Thyroid gland (tissue), 4 donors: ENCODE results near the gene NDUFA3. TPM values are rescaled to one million over a fixed set of nuclear protein-coding genes. Genes with fewer than 3 reads are reported as not detected.

Experiments
- DNase-seq, 2 donors: peaks; one replicate each; pipeline ENCODE4 v3.0.0-alpha.2; 2019
- H3K27ac ChIP-seq, 3 donors: fragments of 200-600 bp; sonication (generic); 1 replicate in 2 of 3; 2 replicates in 1 of 3; pipeline ENCODE4 v1.5.1; 2016 to 2019; ENCODE audit warnings: mild to moderate bottlenecking in 1 of 3, moderate library complexity in 1 of 3
- H3K27me3 ChIP-seq: fragments of 200-600 bp; sonication (generic); one replicate; pipeline ENCODE4 v1.5.1; 2019
- H3K36me3 ChIP-seq, 2 donors: fragments of 200-600 bp; sonication (generic); one replicate each; pipeline ENCODE4 v1.5.1; 2016 to 2019
- H3K4me1 ChIP-seq, 2 donors: fragments of 200-600 bp; sonication (generic); one replicate each; pipeline ENCODE4 v1.5.1; 2017 to 2019
- H3K4me3 ChIP-seq, 3 donors: fragments of 200-600 bp; sonication (generic); replicated peaks in 1 of 3; 1 replicate in 2 of 3; 2 replicates in 1 of 3; pipeline ENCODE4 v1.5.1; 2016; ENCODE audit warnings: mild to moderate bottlenecking in 1 of 3
- H3K9me3 ChIP-seq: fragments of 200-600 bp; sonication (generic); one replicate; pipeline ENCODE4 v1.5.1; 2017
- POLR2A ChIP-seq, 2 donors: fragments of 450-650 bp; IDR thresholded peaks; one replicate each; pipeline ENCODE4 v1.6.1; 2017; ENCODE audit warnings: antibody characterized with exemption in 2 of 2, mild to moderate bottlenecking in 2 of 2, moderate library complexity in 1 of 2
- WGBS, 2 donors: methylation state at CpG; one replicate each; pipeline ENCODE4 v1.1.5; 2017; 5-methylcytosine and 5-hydroxymethylcytosine counted together
- intact Hi-C: fragments of 100-400 bp; cut with DNase I; formaldehyde crosslinking; loops from one replicate; pipeline ENCODE4 v1.15.1; 2023
- total RNA-seq, 4 donors: library from RNA; depleted of rRNA; stranded (reverse); fragments of >200 nt; gene quantifications; one replicate each; pipeline ENCODE4 v1.2.3, GENCODE V29; 2016
- TF ChIP-seq, protein P1 (sequence below), 6 experiments: fragments of 200-600 bp in 3 of 6; fragments of 450-650 bp in 3 of 6; sonication (generic) in 3 of 6; IDR thresholded peaks; one replicate each; pipeline ENCODE4 v1.5.1; 2016 to 2019; ENCODE audit warnings: antibody characterized with exemption in 6 of 6, mild to moderate bottlenecking in 2 of 6, inconsistent platforms in 1 of 6, moderate library complexity in 1 of 6

Gene NDUFA3
- total RNA-seq, 4 donors from 2014 or later = 17.7 to 100 (median 52.7) TPM

GRCh38 chr19:54128441-54128725 lies 25.7 kb downstream of the NDUFA3 start:
- H3K4me1 ChIP-seq = no peaks in the 10 kb centered on the region
- intact Hi-C loops = no loop called here
- 92 to 97% methylated on average over 20 of the region's 20 CpGs for WGBS, 2 donors
- no peak for TF ChIP-seq POLR2A (IDR thresholded peaks at IDR 0.05)
- TF ChIP-seq, protein P1, sequence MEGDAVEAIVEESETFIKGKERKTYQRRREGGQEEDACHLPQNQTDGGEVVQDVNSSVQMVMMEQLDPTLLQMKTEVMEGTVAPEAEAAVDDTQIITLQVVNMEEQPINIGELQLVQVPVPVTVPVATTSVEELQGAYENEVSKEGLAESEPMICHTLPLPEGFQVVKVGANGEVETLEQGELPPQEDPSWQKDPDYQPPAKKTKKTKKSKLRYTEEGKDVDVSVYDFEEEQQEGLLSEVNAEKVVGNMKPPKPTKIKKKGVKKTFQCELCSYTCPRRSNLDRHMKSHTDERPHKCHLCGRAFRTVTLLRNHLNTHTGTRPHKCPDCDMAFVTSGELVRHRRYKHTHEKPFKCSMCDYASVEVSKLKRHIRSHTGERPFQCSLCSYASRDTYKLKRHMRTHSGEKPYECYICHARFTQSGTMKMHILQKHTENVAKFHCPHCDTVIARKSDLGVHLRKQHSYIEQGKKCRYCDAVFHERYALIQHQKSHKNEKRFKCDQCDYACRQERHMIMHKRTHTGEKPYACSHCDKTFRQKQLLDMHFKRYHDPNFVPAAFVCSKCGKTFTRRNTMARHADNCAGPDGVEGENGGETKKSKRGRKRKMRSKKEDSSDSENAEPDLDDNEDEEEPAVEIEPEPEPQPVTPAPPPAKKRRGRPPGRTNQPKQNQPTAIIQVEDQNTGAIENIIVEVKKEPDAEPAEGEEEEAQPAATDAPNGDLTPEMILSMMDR (IDR thresholded peaks at IDR 0.05) = no peak
- no peaks in the 10 kb centered on the region for H3K27me3 ChIP-seq
- no peak for DNase-seq
- H3K4me3 ChIP-seq = no peak overlapping the region
- no peaks in the 10 kb centered on the region for H3K9me3 ChIP-seq
- no peak overlapping the region for H3K27ac ChIP-seq
- peaks cover 70 to 71% of the 10 kb centered on the region in 2 donors for H3K36me3 ChIP-seq

GRCh38 chr19:54128796-54129616 lies 26.4 kb downstream of the NDUFA3 start:
- H3K9me3 ChIP-seq = no peaks in the 10 kb centered on the region
- H3K27me3 ChIP-seq = no peaks in the 10 kb centered on the region
- intact Hi-C loops = no loop called here
- peaks cover 64 to 65% of the 10 kb centered on the region in 2 donors for H3K36me3 ChIP-seq
- DNase-seq = no peak
- TF ChIP-seq, protein P1 (IDR thresholded peaks at IDR 0.05) = no peak
- TF ChIP-seq POLR2A (IDR thresholded peaks at IDR 0.05) = no peak
- no peaks in the 10 kb centered on the region for H3K4me1 ChIP-seq
- no peak overlapping the region for H3K27ac ChIP-seq
- 94 to 98% methylated on average over 20 to 25 of the region's 41 CpGs for WGBS, 2 donors
- no peak overlapping the region for H3K4me3 ChIP-seq

DNA sequence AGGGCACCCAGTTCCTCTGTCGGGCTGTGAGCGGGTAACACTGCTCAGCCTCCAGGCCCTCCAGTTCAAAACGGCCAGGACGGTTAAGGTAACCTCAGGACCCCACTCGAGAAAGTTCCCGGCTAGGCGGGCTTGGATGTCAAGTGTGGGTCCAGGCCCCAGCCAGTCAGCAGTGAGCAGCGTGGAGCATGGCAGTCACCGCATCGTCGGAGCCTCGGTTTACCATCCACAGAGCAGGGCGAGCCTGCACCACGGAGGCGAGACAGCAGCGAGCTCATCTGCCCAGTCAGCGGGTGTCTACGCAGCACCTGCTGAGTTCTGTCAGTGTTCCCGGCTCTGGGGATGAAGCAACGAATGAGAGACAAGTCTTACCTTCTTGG lies 27.0 kb downstream of the NDUFA3 start:
- Histone ChIP-seq H3K27me3 (no peaks in the 10 kb centered on the region), H3K27ac (no peak overlapping the region), H3K4me3 (no peak overlapping the region), H3K4me1 (no peaks in the 10 kb centered on the region), H3K9me3 (no peaks in the 10 kb centered on the region), H3K36me3 (peaks cover 58 to 59% of the 10 kb centered on the region in 2 donors)
- TF ChIP-seq POLR2A (IDR thresholded peaks at IDR 0.05) = no peak
- TF ChIP-seq, protein P1 (IDR thresholded peaks at IDR 0.05) = no peak
- WGBS, 2 donors = 99 to 100% methylated on average over 14 to 20 of the region's 20 CpGs
- no peak for DNase-seq
- intact Hi-C loops = no loop called here

DNA sequence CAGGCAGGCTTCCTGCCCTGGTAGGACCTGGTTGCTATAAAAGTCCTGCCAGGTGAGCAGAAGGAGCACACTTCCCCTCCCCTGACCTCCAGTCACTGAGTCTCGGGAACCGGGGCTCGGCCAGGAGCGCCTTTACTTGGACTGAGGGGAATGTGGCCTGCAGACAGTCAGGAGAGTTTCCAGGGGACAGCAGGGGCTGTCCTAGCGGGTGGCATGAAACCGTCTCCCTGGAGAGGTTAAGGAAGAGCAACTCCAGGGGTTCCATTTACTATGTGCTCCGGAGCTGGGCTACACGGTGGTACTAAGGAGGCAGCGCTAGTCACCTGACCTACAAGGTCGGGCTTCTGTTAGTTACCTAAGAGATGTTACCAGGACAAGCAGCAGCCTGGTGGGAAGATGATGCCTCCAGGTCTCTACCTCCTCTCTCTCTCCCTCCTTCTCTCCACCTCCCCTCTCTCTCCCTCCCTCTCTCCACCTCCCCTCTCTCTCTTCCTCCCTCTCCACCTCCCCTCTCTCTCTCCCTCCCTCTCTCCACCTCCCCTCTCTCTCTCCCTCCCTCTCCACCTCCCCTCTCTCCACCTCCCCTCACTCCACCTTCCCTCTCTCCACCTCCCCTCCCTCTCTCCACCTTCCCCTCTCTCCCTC lies 30.8 kb downstream of the NDUFA3 start:
- Histone ChIP-seq H3K36me3 (peaks cover 22 to 23% of the 10 kb centered on the region in 2 donors), H3K9me3 (no peaks in the 10 kb centered on the region), H3K27me3 (no peaks in the 10 kb centered on the region), H3K27ac (no peak overlapping the region), H3K4me1 (peaks cover 7 to 9% of the 10 kb centered on the region in 2 donors), H3K4me3 (no peak overlapping the region)
- DNase-seq = no peak
- intact Hi-C loops = no loop called here
- TF ChIP-seq POLR2A (IDR thresholded peaks at IDR 0.05) = no peak
- TF ChIP-seq, protein P1 (IDR thresholded peaks at IDR 0.05) = no peak
- 80 to 88% methylated on average over 6 to 10 of the region's 10 CpGs for WGBS, 2 donors

GRCh38 chr19:54133957-54134590 lies 31.4 kb downstream of the NDUFA3 start:
- intact Hi-C loops = no loop called here
- Histone ChIP-seq H3K27ac (no peak overlapping the region), H3K36me3 (peaks cover 16 to 17% of the 10 kb centered on the region in 2 donors), H3K4me1 (peaks cover 13 to 16% of the 10 kb centered on the region in 2 donors), H3K4me3 (no peak overlapping the region), H3K27me3 (no peaks in the 10 kb centered on the region), H3K9me3 (no peaks in the 10 kb centered on the region)
- 56 to 70% methylated on average over 2 of the region's 2 CpGs for WGBS, 2 donors
- no peak for TF ChIP-seq POLR2A (IDR thresholded peaks at IDR 0.05)
- TF ChIP-seq, protein P1 (IDR thresholded peaks at IDR 0.05) = no peak
- DNase-seq = no peak
